Measurements from ENCODE around the gene CEP83.
"Not testable (repeated sequence)": the region's sequence is repeated elsewhere in the genome, so short reads cannot be mapped to it uniquely, and the experiment has no call there.

The CEP83 gene

GRCh38 chr12:94434171-94434570, 25.5 kb downstream of the CEP83 start:
- no peak for DNase-seq (ENCODE audit: low read depth in 2 of 2, low spot score in 1 of 2)

- DNase-seq (ENCODE audit: low read depth in 2 of 2, low spot score in 1 of 2), result no peak
Observed at GRCh38 chr12:94433744-94434143, 25.9 kb downstream of the CEP83 start.

- DNase-seq (ENCODE audit: low read depth in 2 of 2, low spot score in 1 of 2), result no peak
Observed at GRCh38 chr12:94430304-94430703, 29.4 kb downstream of the CEP83 start.

- DNase-seq (ENCODE audit: low read depth in 2 of 2, low spot score in 1 of 2), result no peak
Observed at GRCh38 chr12:94429633-94430032, 30.0 kb downstream of the CEP83 start.

- DNase-seq (ENCODE audit: low read depth in 2 of 2, low spot score in 1 of 2), result no peak
Observed at GRCh38 chr12:94429191-94429590, 30.5 kb downstream of the CEP83 start.

- DNase-seq (ENCODE audit: low read depth in 2 of 2, low spot score in 1 of 2), result no peak
Observed at GRCh38 chr12:94427501-94428381, 31.9 kb downstream of the CEP83 start.

- no peak for DNase-seq (ENCODE audit: low read depth in 2 of 2, low spot score in 1 of 2)
Observed at GRCh38 chr12:94426049-94426448, 33.6 kb downstream of the CEP83 start.

GRCh38 chr12:94424830-94425229, 34.8 kb downstream of the CEP83 start:
- DNase-seq (ENCODE audit: low read depth in 2 of 2, low spot score in 1 of 2), result not testable (repeated sequence)

GRCh38 chr12:94421868-94422740, 37.6 kb downstream of the CEP83 start:
- no peak for DNase-seq (ENCODE audit: low read depth in 2 of 2, low spot score in 1 of 2)

- DNase-seq (ENCODE audit: low read depth in 2 of 2, low spot score in 1 of 2), result no peak
Observed at GRCh38 chr12:94418517-94418916, 41.1 kb downstream of the CEP83 start.

- no peak for DNase-seq (ENCODE audit: low read depth in 2 of 2, low spot score in 1 of 2)
Observed at GRCh38 chr12:94416613-94417012, 43.1 kb downstream of the CEP83 start.

GRCh38 chr12:94415066-94415465, 44.6 kb downstream of the CEP83 start:
- no peak for DNase-seq (ENCODE audit: low read depth in 2 of 2, low spot score in 1 of 2)

GRCh38 chr12:94405413-94406116, 54.1 kb downstream of the CEP83 start:
- DNase-seq (ENCODE audit: low read depth in 2 of 2, low spot score in 1 of 2), result no peak

- DNase-seq (ENCODE audit: low read depth in 2 of 2, low spot score in 1 of 2), result no peak
Observed at GRCh38 chr12:94404854-94405253, 54.8 kb downstream of the CEP83 start.

- no peak for DNase-seq (ENCODE audit: low read depth in 2 of 2, low spot score in 1 of 2)
Observed at GRCh38 chr12:94401326-94401725, 58.3 kb downstream of the CEP83 start.

GRCh38 chr12:94398685-94399084, 61.0 kb downstream of the CEP83 start:
- not testable (repeated sequence) for DNase-seq (ENCODE audit: low read depth in 2 of 2, low spot score in 1 of 2)

- no peak for DNase-seq (ENCODE audit: low read depth in 2 of 2, low spot score in 1 of 2)
Observed at GRCh38 chr12:94397401-94397800, 62.3 kb downstream of the CEP83 start.

- DNase-seq (ENCODE audit: low read depth in 2 of 2, low spot score in 1 of 2), result not testable (repeated sequence)
Observed at GRCh38 chr12:94396014-94396413, 63.7 kb downstream of the CEP83 start.

- DNase-seq (ENCODE audit: low read depth in 2 of 2, low spot score in 1 of 2), result no peak
Observed at GRCh38 chr12:94390130-94390485, 69.6 kb downstream of the CEP83 start.

GRCh38 chr12:94389482-94390129, 70.1 kb downstream of the CEP83 start:
- not testable (repeated sequence) for DNase-seq (ENCODE audit: low read depth in 2 of 2, low spot score in 1 of 2)

GRCh38 chr12:94386422-94386821, 73.2 kb downstream of the CEP83 start:
- no peak for DNase-seq (ENCODE audit: low read depth in 2 of 2, low spot score in 1 of 2)
